HFFc6 (cell line): ENCODE measurements around the gene PNPLA2. TPM values are rescaled to one million over a fixed set of nuclear protein-coding genes. Genes with fewer than 3 reads are reported as not detected.

Source experiments
- DNase-seq: peaks from one replicate; pipeline ENCODE4 v3.0.0-alpha.2; 2018
- H3K27ac Mint-ChIP-seq: 2 replicates; pipeline ENCODE4 v1.8.0; 2020; ENCODE audit warnings: mild to moderate bottlenecking, mixed read lengths
- H3K27me3 Mint-ChIP-seq: 2 replicates; pipeline ENCODE4 v1.8.0; 2021; ENCODE audit warnings: mild to moderate bottlenecking, moderate library complexity, mixed read lengths; ENCODE audit not compliant: insufficient read depth
- H3K36me3 Mint-ChIP-seq: 2 replicates; pipeline ENCODE4 v1.8.0; 2021; ENCODE audit warnings: low read depth, mixed read lengths
- H3K4me1 Mint-ChIP-seq: 2 replicates; pipeline ENCODE4 v1.8.0; 2020; ENCODE audit warnings: low read depth, mixed read lengths
- H3K4me3 Mint-ChIP-seq: 2 replicates; pipeline ENCODE4 v1.8.0; 2020; ENCODE audit warnings: mild to moderate bottlenecking, moderate library complexity, mixed read lengths
- H3K9me3 Mint-ChIP-seq: 2 replicates; pipeline ENCODE4 v1.8.0; 2020; ENCODE audit warnings: mild to moderate bottlenecking, mixed read lengths
- CTCF ChIP-seq: fragments of 200-600 bp; sonication (generic); IDR thresholded peaks from 2 replicates; pipeline ENCODE4 v1.5.0; 2021; ENCODE audit warnings: antibody characterized with exemption, mild to moderate bottlenecking
- total RNA-seq, 6 experiments: library from RNA; stranded (reverse); fragmentation: NEBNext Ultra II Directional; extraction: Animal tissue kit (Norgen Biotek cat#: 25700); gene quantifications; 2 replicates in 1 of 6; 3 replicates in 5 of 6; pipeline ENCODE4 v1.2.3, GENCODE V29; 2021

PNPLA2 gene
- total RNA-seq, 6 experiments from 2014 or later: 103 to 148 (median 130) TPM

- H3K4me3 Mint-ChIP-seq: peak overlapping the region; percentile 26; the same call in 1 of the 2 replicates
- TF ChIP-seq CTCF: no peak
- H3K27me3 Mint-ChIP-seq: peaks cover 25% of the 10 kb centered on the region
- peaks cover 30% of the 10 kb centered on the region for H3K36me3 Mint-ChIP-seq
- no peak for DNase-seq
- peak overlapping the region; percentile 73 for H3K27ac Mint-ChIP-seq
- H3K9me3 Mint-ChIP-seq: no peaks in the 10 kb centered on the region
- H3K4me1 Mint-ChIP-seq: peaks cover 32% of the 10 kb centered on the region
These were observed 6.3 kb upstream of the PNPLA2 start for GRCh38 chr11:812390-812789.

GRCh38 chr11:813072-813455 is 5.7 kb upstream of the PNPLA2 start:
- H3K27ac Mint-ChIP-seq: no peak overlapping the region; the same call in 1 of the 2 replicates
- DNase-seq: no peak
- TF ChIP-seq CTCF: no peak

GRCh38 chr11:813456-814096 is 5.1 kb upstream of the PNPLA2 start:
- no peaks in the 10 kb centered on the region for H3K9me3 Mint-ChIP-seq
- H3K27ac Mint-ChIP-seq: peak overlapping the region; percentile 68
- DNase-seq: no peak
- H3K4me1 Mint-ChIP-seq: peaks cover 30% of the 10 kb centered on the region
- TF ChIP-seq CTCF: no peak
- no peak overlapping the region for H3K4me3 Mint-ChIP-seq
- H3K36me3 Mint-ChIP-seq: peaks cover 30% of the 10 kb centered on the region
- peaks cover 25% of the 10 kb centered on the region for H3K27me3 Mint-ChIP-seq

More at GRCh38 chr11:813072-813455, 5.7 kb upstream of the PNPLA2 start:
- Mint-ChIP-seq H3K4me1 (peaks cover 26% of the 10 kb centered on the region), H3K36me3 (peaks cover 30% of the 10 kb centered on the region), H3K9me3 (no peaks in the 10 kb centered on the region), H3K4me3 (no peak overlapping the region), H3K27me3 (peaks cover 25% of the 10 kb centered on the region)

GRCh38 chr11:815675-816432 is 2.9 kb upstream of the PNPLA2 start:
- H3K4me3 Mint-ChIP-seq: no peak overlapping the region
- TF ChIP-seq CTCF: no peak
- peaks cover 26% of the 10 kb centered on the region for H3K4me1 Mint-ChIP-seq
- H3K9me3 Mint-ChIP-seq: no peaks in the 10 kb centered on the region
- H3K27ac Mint-ChIP-seq: peak overlapping the region; percentile 33; the same call in 1 of the 2 replicates
- peaks cover 20% of the 10 kb centered on the region for H3K27me3 Mint-ChIP-seq
- H3K36me3 Mint-ChIP-seq: peaks cover 18% of the 10 kb centered on the region
- DNase-seq: no peak

GRCh38 chr11:816433-816779 is 2.3 kb upstream of the PNPLA2 start:
- peaks cover 18% of the 10 kb centered on the region for H3K27me3 Mint-ChIP-seq
- no peak overlapping the region for H3K4me3 Mint-ChIP-seq
- peaks cover 13% of the 10 kb centered on the region for H3K36me3 Mint-ChIP-seq
- H3K4me1 Mint-ChIP-seq: peaks cover 26% of the 10 kb centered on the region
- no peak for DNase-seq
- H3K27ac Mint-ChIP-seq: no peak overlapping the region
- TF ChIP-seq CTCF: no peak
- no peaks in the 10 kb centered on the region for H3K9me3 Mint-ChIP-seq
